GM19452 (cell line): ENCODE measurements around the gene CCSER1.
"Not testable (repeated sequence)": the region's sequence is repeated elsewhere in the genome, so short reads cannot be mapped to it uniquely, and the experiment has no call there.

ENCODE experiments used
- ATAC-seq: cut with Tn5 transposase; IDR thresholded peaks from one replicate; pipeline ENCODE4 v1.9.1; 2021; ENCODE audit not compliant: unreplicated experiment

CCSER1 gene

GRCh38 chr4:90798948-90799347 is 671.8 kb downstream of the CCSER1 start:
- no peak for ATAC-seq

GRCh38 chr4:90799895-90800294 is 672.7 kb downstream of the CCSER1 start:
- no peak for ATAC-seq

GRCh38 chr4:90815569-90815968 is 688.4 kb downstream of the CCSER1 start:
- ATAC-seq: no peak

GRCh38 chr4:90816754-90817153 is 689.6 kb downstream of the CCSER1 start:
- ATAC-seq: no peak

GRCh38 chr4:90824266-90825150 is 697.3 kb downstream of the CCSER1 start:
- no peak for ATAC-seq

- no peak for ATAC-seq
Observed at GRCh38 chr4:90825849-90826248, 698.7 kb downstream of the CCSER1 start.

- no peak for ATAC-seq
Observed at GRCh38 chr4:90833706-90834105, 706.5 kb downstream of the CCSER1 start.

- ATAC-seq: no peak
Observed at GRCh38 chr4:90837241-90837640, 710.0 kb downstream of the CCSER1 start.

GRCh38 chr4:90838859-90839258 is 711.7 kb downstream of the CCSER1 start:
- ATAC-seq: not testable (repeated sequence)

- no peak for ATAC-seq
Observed at GRCh38 chr4:90840291-90840690, 713.1 kb downstream of the CCSER1 start.

- ATAC-seq: no peak
Observed at GRCh38 chr4:90840828-90841227, 713.6 kb downstream of the CCSER1 start.

- no peak for ATAC-seq
Observed at GRCh38 chr4:90841676-90842075, 714.5 kb downstream of the CCSER1 start.

GRCh38 chr4:90842960-90843359 is 715.8 kb downstream of the CCSER1 start:
- peak; percentile 93 for ATAC-seq

GRCh38 chr4:90844241-90844640 is 717.0 kb downstream of the CCSER1 start:
- no peak for ATAC-seq

- peak; percentile 41 for ATAC-seq
Observed at GRCh38 chr4:90845777-90846176, 718.6 kb downstream of the CCSER1 start.

GRCh38 chr4:90852237-90852636 is 725.0 kb downstream of the CCSER1 start:
- no peak for ATAC-seq

GRCh38 chr4:90855111-90855510 is 727.9 kb downstream of the CCSER1 start:
- no peak for ATAC-seq

- no peak for ATAC-seq
Observed at GRCh38 chr4:90857081-90857820, 730.1 kb downstream of the CCSER1 start.

- no peak for ATAC-seq
Observed at GRCh38 chr4:90875791-90876190, 748.6 kb downstream of the CCSER1 start.

- ATAC-seq: no peak
Observed at GRCh38 chr4:90876296-90876695, 749.1 kb downstream of the CCSER1 start.

- no peak for ATAC-seq
Observed at GRCh38 chr4:90883519-90883918, 756.3 kb downstream of the CCSER1 start.

- ATAC-seq: no peak
Observed at GRCh38 chr4:90888571-90888970, 761.4 kb downstream of the CCSER1 start.
